PC-9 (cell line): ENCODE measurements around the gene SUN3. TPM values are rescaled to one million over a fixed set of nuclear protein-coding genes. Genes with fewer than 3 reads are reported as not detected.

Experiments
- BruUV-seq: library from RNA; stranded (reverse); fragments of 400-500 nt; replicated peaks from 2 replicates; lab custom pipeline; 2021; lab: Mats Ljungman, UMichigan
- CTCF ChIA-PET: fragments of 300-600 bp; sonication (Branson Sonifier 250); formaldehyde crosslinking; loops from one replicate; lab custom pipeline; 2022; ENCODE audit warnings: antibody characterized with exemption; lab: Charles Lee
- POLR2A ChIA-PET: fragments of 300-600 bp; sonication (Branson Sonifier 250); formaldehyde crosslinking; loops from one replicate; lab custom pipeline; 2022; ENCODE audit warnings: antibody characterized with exemption; ENCODE audit not compliant: unreplicated experiment; lab: Charles Lee
- DNase-seq, 2 experiments: peaks; one replicate each; pipeline versions ENCODE4 v3.0.0 to v3.0.0-alpha.2; 2015 to 2022; ENCODE audit warnings: mixed read lengths in 1 of 2
- H2AFZ ChIP-seq: fragments of 200-600 bp; sonication (generic); 2 replicates; pipeline ENCODE4 v1.8.1; 2017; ENCODE audit warnings: antibody characterized with exemption
- H3F3A ChIP-seq: fragments of 200-600 bp; sonication (generic); 2 replicates; pipeline ENCODE4 v1.8.1; 2017; ENCODE audit warnings: antibody characterized with exemption, mild to moderate bottlenecking, low read depth; ENCODE audit not compliant: insufficient read depth
- H3K27ac ChIP-seq: fragments of 200-600 bp; sonication (generic); 2 replicates; pipeline ENCODE4 v1.6.1; 2016; ENCODE audit warnings: mixed run types
- H3K27me3 ChIP-seq: fragments of 200-600 bp; sonication (generic); 2 replicates; pipeline ENCODE4 v1.6.1; 2016; ENCODE audit warnings: low read depth, mixed run types; ENCODE audit not compliant: insufficient read depth
- H3K36me3 ChIP-seq: fragments of 200-600 bp; sonication (generic); 2 replicates; pipeline ENCODE4 v1.6.1; 2016; ENCODE audit warnings: low read depth, mixed run types
- H3K4me1 ChIP-seq: fragments of 200-600 bp; sonication (generic); replicated peaks from 2 replicates; pipeline ENCODE4 v1.6.1; 2016; ENCODE audit warnings: mixed run types; ENCODE audit not compliant: insufficient read depth
- H3K4me2 ChIP-seq: fragments of 200-600 bp; sonication (generic); 2 replicates; pipeline ENCODE4 v1.6.1; 2017; ENCODE audit warnings: mixed run types
- H3K4me3 ChIP-seq: fragments of 200-600 bp; sonication (generic); 2 replicates; pipeline ENCODE4 v1.6.1; 2016; ENCODE audit warnings: mixed run types
- H3K79me2 ChIP-seq: fragments of 200-600 bp; sonication (generic); 2 replicates; pipeline ENCODE4 v1.6.1; 2017; ENCODE audit warnings: low read depth, mixed run types
- H3K9me2 ChIP-seq: fragments of 200-600 bp; sonication (generic); 2 replicates; pipeline ENCODE4 v1.8.1; 2017; ENCODE audit warnings: mild to moderate bottlenecking; ENCODE audit not compliant: insufficient read depth
- H3K9me3 ChIP-seq: fragments of 200-600 bp; sonication (generic); 2 replicates; pipeline ENCODE4 v1.8.1; 2016; ENCODE audit warnings: low read depth; ENCODE audit not compliant: insufficient read depth
- H4K20me1 ChIP-seq: fragments of 200-600 bp; sonication (generic); 2 replicates; pipeline ENCODE4 v1.8.1; 2017; ENCODE audit not compliant: insufficient read depth
- EZH2 ChIP-seq: fragments of 200-600 bp; sonication (generic); IDR thresholded peaks from 2 replicates; pipeline ENCODE4 v1.8.0; 2017; ENCODE audit warnings: antibody characterized with exemption, low read depth
- intact Hi-C: fragments of 100-400 bp; cut with micrococcal nuclease; formaldehyde crosslinking; loops from one replicate; pipeline ENCODE4 v1.10.0; 2022; ENCODE audit not compliant: unreplicated experiment
- total RNA-seq: library from RNA; stranded (reverse); gene quantifications from 2 replicates; pipeline ENCODE4 v1.2.3, GENCODE V29; 2021
- TF ChIP-seq, protein P1 (sequence below): fragments of 200-600 bp; sonication (generic); conservative IDR thresholded peaks from 2 replicates; pipeline ENCODE4 v1.6.1; 2017; ENCODE audit warnings: mixed run types, antibody characterized with exemption, mild to moderate bottlenecking, moderate library complexity

SUN3 gene
- total RNA-seq, 1 experiment from 2014 or later: 0.24 TPM

DNA sequence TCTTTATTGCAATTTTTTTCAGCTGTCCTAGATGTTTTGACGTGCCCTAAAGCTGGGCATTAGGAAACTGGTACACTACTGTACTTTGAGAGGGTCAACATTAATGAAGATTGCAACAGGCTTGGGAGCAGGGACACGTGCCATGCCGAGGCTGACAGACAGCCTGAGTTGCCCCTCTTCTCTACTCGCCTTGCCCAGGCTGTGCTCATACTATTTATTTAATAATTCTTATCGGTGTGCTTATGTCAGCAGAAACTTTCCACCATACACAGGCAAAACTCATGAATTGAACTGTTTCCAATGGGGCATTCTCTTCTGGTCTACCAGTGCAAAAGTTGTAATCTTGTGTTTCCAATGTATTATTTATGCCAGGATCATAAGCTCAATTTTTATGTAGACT is 30.8 kb upstream of the SUN3 start:
- H3K4me1 ChIP-seq: no peaks in the 10 kb centered on the region
- H3K79me2 ChIP-seq: no peaks in the 10 kb centered on the region
- TF ChIP-seq, protein P1, sequence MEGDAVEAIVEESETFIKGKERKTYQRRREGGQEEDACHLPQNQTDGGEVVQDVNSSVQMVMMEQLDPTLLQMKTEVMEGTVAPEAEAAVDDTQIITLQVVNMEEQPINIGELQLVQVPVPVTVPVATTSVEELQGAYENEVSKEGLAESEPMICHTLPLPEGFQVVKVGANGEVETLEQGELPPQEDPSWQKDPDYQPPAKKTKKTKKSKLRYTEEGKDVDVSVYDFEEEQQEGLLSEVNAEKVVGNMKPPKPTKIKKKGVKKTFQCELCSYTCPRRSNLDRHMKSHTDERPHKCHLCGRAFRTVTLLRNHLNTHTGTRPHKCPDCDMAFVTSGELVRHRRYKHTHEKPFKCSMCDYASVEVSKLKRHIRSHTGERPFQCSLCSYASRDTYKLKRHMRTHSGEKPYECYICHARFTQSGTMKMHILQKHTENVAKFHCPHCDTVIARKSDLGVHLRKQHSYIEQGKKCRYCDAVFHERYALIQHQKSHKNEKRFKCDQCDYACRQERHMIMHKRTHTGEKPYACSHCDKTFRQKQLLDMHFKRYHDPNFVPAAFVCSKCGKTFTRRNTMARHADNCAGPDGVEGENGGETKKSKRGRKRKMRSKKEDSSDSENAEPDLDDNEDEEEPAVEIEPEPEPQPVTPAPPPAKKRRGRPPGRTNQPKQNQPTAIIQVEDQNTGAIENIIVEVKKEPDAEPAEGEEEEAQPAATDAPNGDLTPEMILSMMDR: no peak
- TF ChIP-seq EZH2: no peak
- no peak overlapping the region for H3K4me2 ChIP-seq
- no peak overlapping the region for H2AFZ ChIP-seq
- H3F3A ChIP-seq: no peaks in the 10 kb centered on the region
- peaks cover 18% of the 10 kb centered on the region for H3K9me3 ChIP-seq
- ChIA-PET POLR2A (no interaction called here), CTCF (interaction anchor here (0.6 kb wide), 1 partner anchor 79 kb away, joined by 11 read pairs; no protein-coding TSS in a partner anchor)
- H4K20me1 ChIP-seq: no peaks in the 10 kb centered on the region
- no peak for DNase-seq
- no peaks in the 10 kb centered on the region for H3K27me3 ChIP-seq
- H3K27ac ChIP-seq: no peak overlapping the region
- no peaks in the 10 kb centered on the region for H3K36me3 ChIP-seq
- H3K9me2 ChIP-seq: no peaks in the 10 kb centered on the region
- no peak overlapping the region for H3K4me3 ChIP-seq
- intact Hi-C loops: no loop called here
- BruUV-seq: no TSS peak

DNA sequence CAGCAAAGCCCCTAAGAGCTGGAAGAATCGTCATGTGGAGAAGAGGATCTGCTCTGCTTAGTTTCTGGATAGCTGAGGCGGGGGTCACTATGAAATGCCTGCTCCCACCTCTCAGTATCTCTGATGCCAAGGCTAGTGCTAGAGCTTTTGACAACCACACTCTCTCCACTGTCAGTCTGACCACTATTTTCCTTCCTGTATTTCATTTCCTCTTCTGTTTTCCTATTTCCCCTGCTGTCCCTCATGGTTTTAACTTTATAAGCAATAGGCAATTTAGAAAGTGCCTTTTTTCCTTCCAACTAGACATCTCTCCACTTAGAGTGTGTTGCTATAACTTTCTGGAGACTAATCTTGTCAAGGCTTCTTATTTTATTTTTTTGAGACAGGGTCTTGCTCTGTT is 30.1 kb upstream of the SUN3 start:
- POLR2A ChIA-PET: no interaction called here
- TF ChIP-seq EZH2: no peak
- TF ChIP-seq, protein P1: no peak
- intact Hi-C loops: no loop called here

DNA sequence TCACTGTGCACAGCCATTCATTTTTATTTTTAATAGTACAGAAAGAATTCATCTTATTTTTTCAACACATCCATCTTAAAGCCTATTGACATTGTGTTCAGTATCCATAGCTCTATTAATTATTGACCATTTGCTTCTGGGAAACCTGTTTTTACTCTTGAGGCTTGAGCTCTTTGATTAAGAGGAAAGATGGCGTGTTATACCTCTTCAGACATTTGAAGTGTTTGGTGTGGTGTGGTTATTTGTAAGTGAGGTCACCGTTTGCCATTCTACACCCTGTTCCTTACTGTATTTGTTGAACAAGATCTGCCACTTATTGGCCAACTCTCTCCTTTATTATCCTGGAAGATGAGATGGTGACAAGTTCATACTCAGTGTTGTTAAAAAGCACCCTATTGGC is 24.8 kb upstream of the SUN3 start:
- no peak for DNase-seq
- no peak for TF ChIP-seq EZH2
- TF ChIP-seq, protein P1: no peak
- Histone ChIP-seq H3K9me2 (no peaks in the 10 kb centered on the region), H3K27me3 (no peaks in the 10 kb centered on the region), H2AFZ (no peak overlapping the region), H3K4me2 (no peak overlapping the region), H3K4me3 (no peak overlapping the region), H3K79me2 (no peaks in the 10 kb centered on the region), H3K4me1 (no peaks in the 10 kb centered on the region; the same call in 1 of the 2 replicates), H3K36me3 (no peaks in the 10 kb centered on the region), H3K9me3 (0 out of 2 replicates have a peak, but pooled peaks cover 8% of the 10 kb centered on the region), H4K20me1 (no peaks in the 10 kb centered on the region), H3K27ac (no peak overlapping the region), H3F3A (no peaks in the 10 kb centered on the region)
- ChIA-PET POLR2A (interaction anchor here (0.6 kb wide), 1 partner anchor 19 kb away, joined by 6 read pairs; no protein-coding TSS in a partner anchor), CTCF (no interaction called here)
- BruUV-seq: no TSS peak
- intact Hi-C loops: no loop called here

More for the DNA sequence above, 30.1 kb upstream of the SUN3 start:
- Histone ChIP-seq H3K4me1 (no peaks in the 10 kb centered on the region), H2AFZ (no peak overlapping the region), H3K9me2 (no peaks in the 10 kb centered on the region), H3F3A (no peaks in the 10 kb centered on the region), H3K27ac (no peak overlapping the region), H3K9me3 (peaks cover 12% of the 10 kb centered on the region), H3K36me3 (no peaks in the 10 kb centered on the region), H4K20me1 (no peaks in the 10 kb centered on the region), H3K79me2 (no peaks in the 10 kb centered on the region), H3K27me3 (no peaks in the 10 kb centered on the region), H3K4me2 (no peak overlapping the region), H3K4me3 (no peak overlapping the region)
- BruUV-seq: no TSS peak
- CTCF ChIA-PET: interaction anchor here (0.6 kb wide), 1 partner anchor 78 kb away, joined by 11 read pairs; no protein-coding TSS in a partner anchor
- no peak for DNase-seq
